Measurements from ENCODE around the gene HS6ST3. TPM values are rescaled to one million over a fixed set of nuclear protein-coding genes. Genes with fewer than 3 reads are reported as not detected.

HS6ST3 gene
- total RNA-seq, 1 experiment from 2014 or later: 1.2 TPM

GRCh38 chr13:96403241-96403640 lies 313.3 kb downstream of the HS6ST3 start:
- DNase-seq (ENCODE audit: low spot score) (no peak), ATAC-seq (no peak)
- Mint-ChIP-seq H3K27me3 (ENCODE audit: low read depth) (no peaks in the 10 kb centered on the region), H3K36me3 (no peaks in the 10 kb centered on the region), H3K27ac (no peak overlapping the region), H3K9me3 (no peaks in the 10 kb centered on the region), H3K4me1 (peaks cover 37% of the 10 kb centered on the region), H3K4me3 (no peak overlapping the region)
- POLR2A ChIA-PET: no interaction called here
- CTCF ChIA-PET: no interaction called here
- TF ChIP-seq ERG (CRISPR knock-in tag; IDR thresholded peaks at IDR 0.05) (no peak), CREB1 (CRISPR knock-in tag; IDR thresholded peaks at IDR 0.05) (no peak), ARID4B (CRISPR knock-in tag; IDR thresholded peaks at IDR 0.05; ENCODE audit: borderline replicate concordance) (no peak), ATF3 (CRISPR knock-in tag; conservative IDR thresholded peaks at IDR 0.05) (no peak), ZNF121 (CRISPR knock-in tag; IDR thresholded peaks at IDR 0.05) (no peak), NR2C2 (CRISPR knock-in tag; IDR thresholded peaks at IDR 0.05) (no peak), PRRX2 (CRISPR knock-in tag; IDR thresholded peaks at IDR 0.05) (no peak), SMAD4 (CRISPR knock-in tag; IDR thresholded peaks at IDR 0.05) (no peak), TEAD1 (CRISPR knock-in tag; IDR thresholded peaks at IDR 0.05) (no peak), NFATC4 (CRISPR knock-in tag; IDR thresholded peaks at IDR 0.05) (no peak), ZNF138 (CRISPR knock-in tag; conservative IDR thresholded peaks at IDR 0.05) (no peak), GABPB1 (CRISPR knock-in tag; IDR thresholded peaks at IDR 0.05) (no peak)
- TF ChIP-seq, protein P1, sequence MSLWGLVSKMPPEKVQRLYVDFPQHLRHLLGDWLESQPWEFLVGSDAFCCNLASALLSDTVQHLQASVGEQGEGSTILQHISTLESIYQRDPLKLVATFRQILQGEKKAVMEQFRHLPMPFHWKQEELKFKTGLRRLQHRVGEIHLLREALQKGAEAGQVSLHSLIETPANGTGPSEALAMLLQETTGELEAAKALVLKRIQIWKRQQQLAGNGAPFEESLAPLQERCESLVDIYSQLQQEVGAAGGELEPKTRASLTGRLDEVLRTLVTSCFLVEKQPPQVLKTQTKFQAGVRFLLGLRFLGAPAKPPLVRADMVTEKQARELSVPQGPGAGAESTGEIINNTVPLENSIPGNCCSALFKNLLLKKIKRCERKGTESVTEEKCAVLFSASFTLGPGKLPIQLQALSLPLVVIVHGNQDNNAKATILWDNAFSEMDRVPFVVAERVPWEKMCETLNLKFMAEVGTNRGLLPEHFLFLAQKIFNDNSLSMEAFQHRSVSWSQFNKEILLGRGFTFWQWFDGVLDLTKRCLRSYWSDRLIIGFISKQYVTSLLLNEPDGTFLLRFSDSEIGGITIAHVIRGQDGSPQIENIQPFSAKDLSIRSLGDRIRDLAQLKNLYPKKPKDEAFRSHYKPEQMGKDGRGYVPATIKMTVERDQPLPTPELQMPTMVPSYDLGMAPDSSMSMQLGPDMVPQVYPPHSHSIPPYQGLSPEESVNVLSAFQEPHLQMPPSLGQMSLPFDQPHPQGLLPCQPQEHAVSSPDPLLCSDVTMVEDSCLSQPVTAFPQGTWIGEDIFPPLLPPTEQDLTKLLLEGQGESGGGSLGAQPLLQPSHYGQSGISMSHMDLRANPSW (CRISPR knock-in tag; conservative IDR thresholded peaks at IDR 0.05; ENCODE audit: low read depth): no peak
- TF ChIP-seq, protein P2, sequence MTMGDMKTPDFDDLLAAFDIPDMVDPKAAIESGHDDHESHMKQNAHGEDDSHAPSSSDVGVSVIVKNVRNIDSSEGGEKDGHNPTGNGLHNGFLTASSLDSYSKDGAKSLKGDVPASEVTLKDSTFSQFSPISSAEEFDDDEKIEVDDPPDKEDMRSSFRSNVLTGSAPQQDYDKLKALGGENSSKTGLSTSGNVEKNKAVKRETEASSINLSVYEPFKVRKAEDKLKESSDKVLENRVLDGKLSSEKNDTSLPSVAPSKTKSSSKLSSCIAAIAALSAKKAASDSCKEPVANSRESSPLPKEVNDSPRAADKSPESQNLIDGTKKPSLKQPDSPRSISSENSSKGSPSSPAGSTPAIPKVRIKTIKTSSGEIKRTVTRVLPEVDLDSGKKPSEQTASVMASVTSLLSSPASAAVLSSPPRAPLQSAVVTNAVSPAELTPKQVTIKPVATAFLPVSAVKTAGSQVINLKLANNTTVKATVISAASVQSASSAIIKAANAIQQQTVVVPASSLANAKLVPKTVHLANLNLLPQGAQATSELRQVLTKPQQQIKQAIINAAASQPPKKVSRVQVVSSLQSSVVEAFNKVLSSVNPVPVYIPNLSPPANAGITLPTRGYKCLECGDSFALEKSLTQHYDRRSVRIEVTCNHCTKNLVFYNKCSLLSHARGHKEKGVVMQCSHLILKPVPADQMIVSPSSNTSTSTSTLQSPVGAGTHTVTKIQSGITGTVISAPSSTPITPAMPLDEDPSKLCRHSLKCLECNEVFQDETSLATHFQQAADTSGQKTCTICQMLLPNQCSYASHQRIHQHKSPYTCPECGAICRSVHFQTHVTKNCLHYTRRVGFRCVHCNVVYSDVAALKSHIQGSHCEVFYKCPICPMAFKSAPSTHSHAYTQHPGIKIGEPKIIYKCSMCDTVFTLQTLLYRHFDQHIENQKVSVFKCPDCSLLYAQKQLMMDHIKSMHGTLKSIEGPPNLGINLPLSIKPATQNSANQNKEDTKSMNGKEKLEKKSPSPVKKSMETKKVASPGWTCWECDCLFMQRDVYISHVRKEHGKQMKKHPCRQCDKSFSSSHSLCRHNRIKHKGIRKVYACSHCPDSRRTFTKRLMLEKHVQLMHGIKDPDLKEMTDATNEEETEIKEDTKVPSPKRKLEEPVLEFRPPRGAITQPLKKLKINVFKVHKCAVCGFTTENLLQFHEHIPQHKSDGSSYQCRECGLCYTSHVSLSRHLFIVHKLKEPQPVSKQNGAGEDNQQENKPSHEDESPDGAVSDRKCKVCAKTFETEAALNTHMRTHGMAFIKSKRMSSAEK (CRISPR knock-in tag; IDR thresholded peaks at IDR 0.05; ENCODE audit: borderline replicate concordance): no peak

Data from WTC11 (cell line).